Measurements from ENCODE around the gene SPON1.

Gene SPON1

DNA sequence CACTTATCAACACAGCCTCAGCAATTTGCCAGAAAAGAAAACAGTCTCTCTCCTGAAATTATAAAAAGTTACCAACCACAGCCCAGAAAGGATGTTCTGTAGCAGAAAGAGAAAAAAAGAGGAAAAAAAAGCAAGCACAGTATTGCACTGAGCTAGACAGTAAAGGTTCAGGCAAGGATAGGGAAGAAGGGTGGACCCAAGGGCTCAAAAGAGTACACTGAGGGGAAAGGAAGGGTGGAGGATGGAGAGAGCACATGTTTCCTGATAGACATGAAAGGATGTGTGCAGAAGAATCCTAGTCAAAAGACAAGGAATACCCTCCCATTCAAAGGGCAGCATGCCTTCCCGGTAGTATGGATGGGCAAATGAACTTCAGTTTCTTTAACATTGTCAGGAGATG, 337.4 kb downstream of the SPON1 start:
- DNase-seq, result no peak

DNA sequence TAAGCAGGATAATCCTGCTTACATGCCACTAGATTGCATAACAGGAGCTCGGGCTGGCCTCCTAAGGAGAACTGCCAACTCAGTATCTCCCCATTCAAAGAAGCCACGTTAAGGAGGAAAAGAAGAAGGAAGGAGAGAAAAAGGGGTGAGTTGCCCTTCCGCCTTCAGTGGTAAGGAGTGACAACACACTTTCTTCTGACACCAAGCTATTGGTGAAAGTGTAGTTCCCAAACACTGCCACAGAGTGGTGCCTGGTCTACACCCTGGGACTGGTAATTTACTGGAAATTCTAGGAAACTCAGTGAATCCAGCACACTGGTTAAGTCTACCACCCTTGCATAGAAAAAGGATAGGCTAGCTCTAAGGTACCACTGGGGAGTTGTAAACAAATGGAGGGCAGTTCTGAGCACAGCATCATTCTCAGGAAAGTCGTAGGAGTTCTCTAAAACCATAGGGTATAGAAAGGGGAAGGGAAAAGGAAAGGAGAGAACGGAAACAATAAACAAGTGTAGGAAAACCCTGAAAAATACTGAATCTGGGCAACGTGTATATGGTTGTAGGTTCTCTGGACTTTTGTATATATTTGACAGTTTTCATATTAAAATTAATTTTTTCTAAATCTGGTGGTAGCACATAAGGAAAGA, 338.3 kb downstream of the SPON1 start:
- peak; percentile 26 for DNase-seq

DNA sequence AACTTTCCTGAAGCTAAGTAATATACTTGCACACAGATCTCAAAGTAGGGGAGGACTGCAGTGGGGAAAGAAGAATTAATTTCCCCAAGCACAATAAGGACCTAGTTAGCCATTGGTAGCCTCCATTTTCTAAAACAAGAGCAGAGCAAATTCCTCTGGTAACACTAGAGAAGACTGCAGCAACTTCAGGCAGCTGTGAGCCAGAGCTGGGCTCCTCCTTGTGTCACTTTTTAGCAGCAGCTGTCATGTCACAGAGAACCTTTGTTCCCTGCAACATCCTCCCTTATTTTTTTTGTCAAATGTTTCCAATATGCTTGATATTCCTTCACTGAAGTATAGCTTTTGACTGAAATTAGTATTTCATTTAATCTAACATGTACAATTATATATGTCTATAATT, 342.1 kb downstream of the SPON1 start:
- no peak for DNase-seq

DNA sequence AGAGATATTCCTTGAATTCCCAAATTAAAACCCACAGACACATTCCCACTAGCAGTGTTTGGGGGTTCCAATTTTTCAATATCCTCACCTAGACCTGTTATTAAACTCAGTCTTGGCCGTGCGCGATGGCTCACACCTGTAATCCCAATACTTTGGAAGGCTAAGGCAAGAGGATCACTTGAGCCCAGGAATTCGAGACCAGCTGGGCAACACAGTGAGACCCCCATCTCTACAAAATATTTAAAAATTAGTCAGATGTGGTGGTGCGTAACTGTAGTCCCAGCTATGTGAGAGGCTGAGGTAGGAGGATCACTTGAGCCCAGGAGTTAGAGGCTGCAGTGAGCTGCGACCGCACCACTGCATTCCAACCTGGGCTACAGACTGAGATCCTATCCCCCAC, 343.1 kb downstream of the SPON1 start:
- no peak for DNase-seq

DNA sequence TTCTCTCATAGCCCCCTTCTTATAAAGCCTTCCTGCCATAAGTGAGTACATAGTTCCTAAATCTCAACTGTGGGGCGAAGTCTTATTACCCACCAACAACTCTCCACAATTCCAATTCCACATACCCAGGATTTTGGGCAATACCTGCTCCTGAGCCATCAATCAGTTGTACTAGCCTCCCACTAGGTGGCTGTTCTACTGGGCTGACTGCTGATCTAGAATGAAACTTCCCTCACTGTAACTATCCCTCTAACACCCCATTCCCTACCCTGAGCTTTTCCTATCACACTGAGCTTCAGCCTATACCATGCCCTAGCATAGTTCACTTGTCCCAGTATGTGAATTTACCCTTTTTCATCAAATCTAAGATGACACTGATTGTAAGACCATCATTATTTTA, 344.0 kb downstream of the SPON1 start:
- DNase-seq, result no peak

DNA sequence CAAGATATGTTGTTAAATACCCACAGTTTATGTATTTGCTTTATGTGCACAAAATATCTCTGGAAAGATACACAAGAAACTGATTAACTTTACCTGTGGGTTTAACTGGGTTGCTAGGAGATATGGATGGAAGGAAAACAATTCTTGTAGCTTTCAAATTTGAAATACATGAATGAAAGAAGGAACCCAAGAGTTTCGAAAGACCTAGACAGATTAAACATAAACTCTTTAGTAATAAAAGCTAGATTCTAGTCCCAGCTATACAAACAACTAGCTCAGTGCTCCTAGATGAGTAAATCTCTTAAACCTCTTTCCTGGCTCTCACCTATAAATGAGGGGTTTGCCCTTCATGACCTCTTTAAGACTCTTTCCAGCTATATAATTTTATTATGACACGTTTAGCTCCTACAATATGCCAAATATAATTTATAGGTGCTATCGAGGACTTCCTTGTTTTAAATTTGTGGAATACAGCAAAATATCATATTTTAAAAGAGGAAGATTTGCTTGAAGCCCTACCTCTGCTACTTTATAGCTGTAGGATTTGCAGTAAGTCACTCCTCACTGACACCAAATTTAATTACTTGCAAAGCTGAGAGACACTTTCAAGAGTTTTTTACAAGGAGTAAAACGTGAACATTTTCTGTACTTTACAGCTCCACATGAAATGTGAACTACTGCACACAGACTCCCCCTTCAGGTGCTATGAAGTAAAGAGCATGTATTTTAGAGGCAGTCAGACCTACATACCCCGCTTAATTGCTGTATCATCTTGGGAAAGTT, 345.8 kb downstream of the SPON1 start:
- DNase-seq, result no peak

DNA sequence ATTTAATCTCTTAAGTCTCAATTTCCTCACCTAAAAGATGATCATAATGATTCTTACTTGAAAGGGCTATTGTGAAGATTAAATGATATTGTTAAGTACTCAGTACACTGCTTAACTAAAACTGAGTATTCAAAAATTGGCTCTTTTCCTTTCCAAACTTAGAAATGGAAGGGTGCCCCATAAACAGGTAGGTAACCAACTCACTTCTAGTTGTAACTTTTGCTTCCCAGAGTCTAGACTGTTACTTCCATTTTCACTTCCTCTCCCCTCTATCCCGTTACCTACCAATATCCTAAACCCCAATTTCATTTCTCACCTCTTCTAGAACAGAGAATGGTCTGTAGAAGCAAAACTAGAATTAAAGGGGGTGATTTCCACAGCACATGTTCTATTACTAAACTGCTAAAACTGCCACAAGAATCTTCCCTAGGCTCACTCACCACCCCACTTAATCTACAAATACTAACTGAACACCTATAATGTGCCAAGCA, 346.4 kb downstream of the SPON1 start:
- no peak for DNase-seq

DNA sequence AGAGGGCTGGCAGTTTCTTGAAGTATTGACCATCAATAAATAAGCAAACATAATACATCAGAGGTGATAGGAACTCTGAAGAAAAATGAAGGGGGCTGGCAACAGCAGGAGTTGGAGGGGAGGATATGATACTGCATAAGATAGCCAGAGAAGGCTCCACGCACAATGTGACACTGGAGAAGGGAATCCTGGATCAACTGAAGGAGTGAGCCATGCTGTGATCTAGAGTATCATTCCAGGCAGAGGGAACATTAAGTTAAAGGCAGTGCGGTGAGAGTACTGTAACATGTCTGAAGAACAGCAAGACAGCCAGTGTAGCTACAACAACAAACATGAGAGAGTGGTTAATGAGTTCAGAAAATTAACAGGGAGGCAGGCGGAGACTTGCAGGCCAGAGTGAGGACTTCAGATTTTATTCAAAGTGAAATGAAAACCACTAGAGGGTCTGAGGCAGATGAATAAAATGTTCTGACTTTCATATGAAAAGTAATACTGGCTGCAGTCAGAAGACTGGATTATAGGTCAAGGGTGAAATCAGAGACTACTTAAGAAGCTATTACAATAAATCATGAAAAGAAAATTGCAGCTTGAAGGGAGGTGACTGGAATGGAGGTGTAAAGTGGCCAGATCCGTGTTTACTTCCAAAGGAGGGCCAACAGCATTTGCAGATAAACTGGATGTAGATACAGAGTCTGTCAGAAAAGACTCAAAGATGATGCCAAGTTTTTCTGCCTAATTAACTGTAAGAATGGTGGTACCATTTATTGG, 347.1 kb downstream of the SPON1 start:
- DNase-seq, result no peak

DNA sequence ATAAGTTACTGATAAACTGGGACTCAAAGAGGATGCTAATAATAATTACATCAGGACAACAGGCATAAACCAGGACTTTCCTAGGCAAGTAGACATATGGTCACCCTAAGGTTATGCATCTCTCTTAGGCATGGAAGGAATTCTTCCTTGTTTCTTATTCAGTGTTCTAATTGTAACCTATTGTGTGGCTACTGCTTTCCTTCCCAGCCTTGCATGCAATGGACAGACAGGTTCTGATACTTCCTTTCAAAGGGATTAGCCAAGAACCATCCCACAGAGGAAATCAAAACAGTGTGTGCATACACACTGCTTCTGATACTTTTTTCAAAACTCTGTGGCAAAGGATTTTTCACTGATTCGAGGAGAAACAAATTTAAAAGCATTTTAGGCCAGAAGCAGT, 348.2 kb downstream of the SPON1 start:
- no peak for DNase-seq

DNA sequence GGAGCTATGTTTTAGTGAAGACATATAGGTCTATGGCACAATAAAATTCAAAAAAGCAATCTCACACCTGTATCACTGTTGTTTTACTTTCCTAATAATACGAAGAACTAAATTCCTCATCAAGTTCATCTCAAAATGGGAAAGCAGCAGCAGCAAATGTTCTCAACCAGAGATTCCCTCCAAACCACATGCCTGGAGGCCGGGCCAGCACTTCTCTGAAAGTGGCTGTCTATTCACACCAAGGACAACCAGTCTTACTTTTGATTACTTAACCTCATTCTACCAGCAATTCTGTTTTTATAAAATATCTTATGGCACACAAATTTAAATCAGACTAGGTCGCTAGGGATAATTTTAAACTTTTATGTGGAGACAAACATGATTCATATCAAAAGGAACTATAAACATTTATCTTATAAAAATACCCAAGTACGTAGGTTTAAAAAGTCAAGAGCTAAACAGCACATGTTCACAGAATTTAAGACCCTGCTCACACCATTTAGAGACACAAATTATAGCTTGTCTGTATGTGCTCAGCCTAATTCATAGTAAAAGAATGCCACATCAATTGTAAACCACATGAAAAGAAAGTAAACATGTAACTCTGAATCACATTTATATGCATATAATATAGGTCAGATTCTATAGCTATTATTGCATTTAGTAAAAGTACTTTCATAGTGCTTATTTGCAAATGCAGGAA, 350.4 kb downstream of the SPON1 start:
- no peak for DNase-seq

DNA sequence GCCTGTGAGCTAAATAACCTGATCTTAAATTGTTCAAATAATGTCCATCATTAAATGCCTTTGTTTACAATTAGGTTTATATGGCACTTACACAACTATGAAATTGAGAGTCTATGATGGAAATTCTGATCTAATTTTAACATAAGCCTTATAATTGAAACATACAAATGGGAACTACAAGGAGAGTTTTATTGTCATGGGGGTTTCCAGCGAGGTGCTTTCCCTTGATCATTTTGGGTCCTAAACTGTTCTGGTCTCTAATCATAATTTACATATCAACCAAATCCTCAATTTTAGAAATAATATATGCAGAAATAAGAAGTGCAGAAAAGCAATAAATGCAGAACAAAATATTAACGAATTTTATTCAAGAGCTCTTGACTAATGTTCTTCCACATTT, 351.6 kb downstream of the SPON1 start:
- DNase-seq, result no peak

DNA sequence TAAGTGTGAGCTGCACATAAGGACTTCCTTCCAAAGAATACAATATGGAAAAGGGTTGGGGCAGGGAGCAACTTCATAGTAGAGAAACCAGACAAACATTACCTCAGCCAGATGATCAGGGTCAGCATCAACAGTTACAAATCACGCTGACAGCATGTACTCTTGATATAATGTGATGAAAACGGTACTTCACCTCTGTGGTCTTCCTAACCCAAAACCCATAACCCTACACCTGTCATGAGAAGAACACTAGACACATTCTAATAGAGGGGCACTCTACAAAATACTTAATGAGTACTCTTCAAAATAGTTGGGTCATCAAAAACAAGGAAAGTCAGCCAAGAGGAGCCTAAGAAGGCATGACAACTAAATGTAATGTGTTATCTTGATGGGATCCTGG, 352.6 kb downstream of the SPON1 start:
- no peak for DNase-seq
